Measurements from ENCODE around the gene CNTN1. TPM values are rescaled to one million over a fixed set of nuclear protein-coding genes. Genes with fewer than 3 reads are reported as not detected.

Gene CNTN1
- total RNA-seq, 3 donors from 2014 or later (not counting 1 experiment from before 2014, with no cell fraction given), result not detected

- 94% methylated on average over 2 of the region's 2 CpGs for WGBS (ENCODE audit: insufficient coverage)
- Mint-ChIP-seq H3K4me3 (no peak overlapping the region), H3K36me3 (no peaks in the 10 kb centered on the region), H3K27me3 (ENCODE audit: low read depth in 2 of 2) (no peaks in the 10 kb centered on the region), H3K4me1 (no peaks in the 10 kb centered on the region), H3K27ac (no peak overlapping the region), H3K9me3 (peaks cover 5 to 6% of the 10 kb centered on the region in 2 donors)
- no peaks in the 10 kb centered on the region for H3K4me1 ChIP-seq (ENCODE audit: control insufficient read depth, insufficient read depth, low read length)
- H3K27ac ChIP-seq (ENCODE audit: low read length), result no peak overlapping the region
- DNase-seq (no peak), ATAC-seq (no peak)
- no peaks in the 10 kb centered on the region for H3K27me3 ChIP-seq (ENCODE audit: control insufficient read depth, insufficient read depth, low read length)
- H3K9me3 ChIP-seq (ENCODE audit: control insufficient read depth, insufficient read depth, low read length), result no peaks in the 10 kb centered on the region
- intact Hi-C loops (cut with micrococcal nuclease), result no loop called here
- H3K36me3 ChIP-seq (ENCODE audit: control insufficient read depth, insufficient read depth, low read length), result no peaks in the 10 kb centered on the region
- H3K4me3 ChIP-seq (ENCODE audit: low read length), result no peak overlapping the region
- TF ChIP-seq CTCF (IDR thresholded peaks at IDR 0.05), result no peak
These were observed 266.8 kb downstream of the CNTN1 start for GRCh38 chr12:40959041-40959440.

- Histone ChIP-seq H3K27ac (ENCODE audit: low read length) (no peak overlapping the region), H3K36me3 (ENCODE audit: control insufficient read depth, insufficient read depth, low read length) (no peaks in the 10 kb centered on the region), H3K4me3 (ENCODE audit: low read length) (no peak overlapping the region), H3K4me1 (ENCODE audit: control insufficient read depth, insufficient read depth, low read length) (no peaks in the 10 kb centered on the region), H3K27me3 (ENCODE audit: control insufficient read depth, insufficient read depth, low read length) (no peaks in the 10 kb centered on the region), H3K9me3 (ENCODE audit: control insufficient read depth, insufficient read depth, low read length) (no peaks in the 10 kb centered on the region)
- Mint-ChIP-seq H3K27ac (no peak overlapping the region), H3K9me3 (no peaks in the 10 kb centered on the region), H3K36me3 (no peaks in the 10 kb centered on the region), H3K27me3 (ENCODE audit: low read depth in 2 of 2) (no peaks in the 10 kb centered on the region), H3K4me3 (no peak overlapping the region), H3K4me1 (no peaks in the 10 kb centered on the region)
- DNase-seq (no peak), ATAC-seq (no peak)
- intact Hi-C loops (cut with micrococcal nuclease), result no loop called here
- no peak for TF ChIP-seq CTCF (IDR thresholded peaks at IDR 0.05)
- 92% methylated on average over 2 of the region's 2 CpGs for WGBS (ENCODE audit: insufficient coverage)
These were observed 271.5 kb downstream of the CNTN1 start for GRCh38 chr12:40963751-40964150.

GRCh38 chr12:40969796-40970195, 277.6 kb downstream of the CNTN1 start:
- intact Hi-C loops (cut with micrococcal nuclease), result no loop called here
- Histone ChIP-seq H3K36me3 (ENCODE audit: control insufficient read depth, insufficient read depth, low read length) (no peaks in the 10 kb centered on the region), H3K27ac (ENCODE audit: low read length) (no peak overlapping the region), H3K4me3 (ENCODE audit: low read length) (no peak overlapping the region), H3K4me1 (ENCODE audit: control insufficient read depth, insufficient read depth, low read length) (no peaks in the 10 kb centered on the region), H3K9me3 (ENCODE audit: control insufficient read depth, insufficient read depth, low read length) (no peaks in the 10 kb centered on the region), H3K27me3 (ENCODE audit: control insufficient read depth, insufficient read depth, low read length) (no peaks in the 10 kb centered on the region)
- 86% methylated on average over 6 of the region's 6 CpGs for WGBS (ENCODE audit: insufficient coverage)
- DNase-seq, result no peak
- H3K27me3 Mint-ChIP-seq (ENCODE audit: low read depth in 2 of 2), result no peaks in the 10 kb centered on the region
- H3K27ac Mint-ChIP-seq, result no peak overlapping the region
- H3K9me3 Mint-ChIP-seq, result no peaks in the 10 kb centered on the region
- TF ChIP-seq CTCF (IDR thresholded peaks at IDR 0.05), result no peak
- H3K36me3 Mint-ChIP-seq, result no peaks in the 10 kb centered on the region
- H3K4me3 Mint-ChIP-seq, result no peak overlapping the region
- no peaks in the 10 kb centered on the region for H3K4me1 Mint-ChIP-seq
- no peak for ATAC-seq

GRCh38 chr12:40970320-40970907, 278.2 kb downstream of the CNTN1 start:
- 89% methylated on average over 2 of the region's 5 CpGs for WGBS (ENCODE audit: insufficient coverage)
- H3K4me3 ChIP-seq (ENCODE audit: low read length), result no peak overlapping the region
- no peaks in the 10 kb centered on the region for H3K4me1 ChIP-seq (ENCODE audit: control insufficient read depth, insufficient read depth, low read length)
- intact Hi-C loops (cut with micrococcal nuclease), result no loop called here
- Mint-ChIP-seq H3K36me3 (no peaks in the 10 kb centered on the region), H3K27ac (no peak overlapping the region), H3K9me3 (no peaks in the 10 kb centered on the region), H3K27me3 (ENCODE audit: low read depth in 2 of 2) (no peaks in the 10 kb centered on the region), H3K4me1 (no peaks in the 10 kb centered on the region), H3K4me3 (no peak overlapping the region)
- no peaks in the 10 kb centered on the region for H3K36me3 ChIP-seq (ENCODE audit: control insufficient read depth, insufficient read depth, low read length)
- no peak for DNase-seq
- no peaks in the 10 kb centered on the region for H3K9me3 ChIP-seq (ENCODE audit: control insufficient read depth, insufficient read depth, low read length)
- no peak for TF ChIP-seq CTCF (IDR thresholded peaks at IDR 0.05)
- no peak for ATAC-seq
- H3K27ac ChIP-seq (ENCODE audit: low read length), result no peak overlapping the region
- H3K27me3 ChIP-seq (ENCODE audit: control insufficient read depth, insufficient read depth, low read length), result no peaks in the 10 kb centered on the region
